HG03469 (cell line): Measurements from ENCODE around the gene PDLIM1.

Experiments
- ATAC-seq: cut with Tn5 transposase; IDR thresholded peaks from one replicate; pipeline ENCODE4 v1.9.1; 2021; ENCODE audit warnings: mild to moderate bottlenecking, moderate library complexity, moderate number of reproducible peaks; ENCODE audit not compliant: unreplicated experiment

PDLIM1 gene, protein sequence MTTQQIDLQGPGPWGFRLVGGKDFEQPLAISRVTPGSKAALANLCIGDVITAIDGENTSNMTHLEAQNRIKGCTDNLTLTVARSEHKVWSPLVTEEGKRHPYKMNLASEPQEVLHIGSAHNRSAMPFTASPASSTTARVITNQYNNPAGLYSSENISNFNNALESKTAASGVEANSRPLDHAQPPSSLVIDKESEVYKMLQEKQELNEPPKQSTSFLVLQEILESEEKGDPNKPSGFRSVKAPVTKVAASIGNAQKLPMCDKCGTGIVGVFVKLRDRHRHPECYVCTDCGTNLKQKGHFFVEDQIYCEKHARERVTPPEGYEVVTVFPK

DNA sequence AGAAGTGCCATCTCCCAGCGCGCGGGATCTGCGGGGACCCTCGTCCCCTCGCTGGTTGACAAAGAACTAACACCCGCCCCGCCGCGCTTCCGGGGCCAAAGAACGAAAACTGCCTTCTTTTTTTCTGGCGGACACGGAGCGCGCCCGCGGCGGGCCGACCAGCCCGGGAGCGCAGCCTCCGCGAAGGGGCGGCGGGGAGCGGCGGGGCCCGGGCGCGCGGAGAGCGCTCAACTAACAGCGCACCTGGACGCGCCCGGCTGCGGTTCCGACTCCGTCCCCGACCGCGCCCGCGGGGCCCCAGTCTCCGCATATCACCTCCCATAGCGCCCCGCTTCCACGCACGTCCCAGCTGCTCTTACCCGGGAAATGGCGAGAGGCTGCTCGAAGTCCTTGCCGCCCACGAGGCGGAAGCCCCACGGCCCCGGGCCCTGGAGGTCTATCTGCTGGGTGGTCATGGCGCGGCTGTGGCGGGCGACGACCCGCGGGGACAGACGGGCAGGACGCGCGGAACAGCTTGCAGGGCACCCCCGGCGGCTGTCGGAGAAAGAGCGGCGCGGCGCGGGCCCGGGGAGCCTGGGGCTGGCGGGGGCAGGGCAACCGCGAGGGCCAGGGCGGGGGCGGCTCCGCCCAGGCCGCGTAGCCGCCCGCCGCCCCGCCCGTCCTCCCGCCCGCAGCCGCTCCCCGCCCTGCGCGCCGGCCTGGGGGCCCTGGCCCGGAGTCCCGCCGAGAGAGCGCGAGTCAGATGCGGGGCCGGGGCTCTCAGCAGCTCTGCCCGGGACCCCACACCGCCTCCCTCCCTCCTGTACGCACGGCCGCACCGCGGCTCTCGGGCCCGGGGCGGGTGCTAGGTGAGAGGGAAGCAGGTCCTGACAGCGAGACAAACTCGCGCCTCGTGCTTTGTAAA is at the start of gene PDLIM1:
Gene PDLIM1, minus strand, starts transcription at position 543 of the 904 bp plus-strand sequence. Its CDS starts 88 bp downstream, at position 455.
- ATAC-seq: no peak

- no peak for ATAC-seq
Measured at GRCh38 chr10:95339863-95340262, 49.1 kb upstream of the PDLIM1 start.

DNA sequence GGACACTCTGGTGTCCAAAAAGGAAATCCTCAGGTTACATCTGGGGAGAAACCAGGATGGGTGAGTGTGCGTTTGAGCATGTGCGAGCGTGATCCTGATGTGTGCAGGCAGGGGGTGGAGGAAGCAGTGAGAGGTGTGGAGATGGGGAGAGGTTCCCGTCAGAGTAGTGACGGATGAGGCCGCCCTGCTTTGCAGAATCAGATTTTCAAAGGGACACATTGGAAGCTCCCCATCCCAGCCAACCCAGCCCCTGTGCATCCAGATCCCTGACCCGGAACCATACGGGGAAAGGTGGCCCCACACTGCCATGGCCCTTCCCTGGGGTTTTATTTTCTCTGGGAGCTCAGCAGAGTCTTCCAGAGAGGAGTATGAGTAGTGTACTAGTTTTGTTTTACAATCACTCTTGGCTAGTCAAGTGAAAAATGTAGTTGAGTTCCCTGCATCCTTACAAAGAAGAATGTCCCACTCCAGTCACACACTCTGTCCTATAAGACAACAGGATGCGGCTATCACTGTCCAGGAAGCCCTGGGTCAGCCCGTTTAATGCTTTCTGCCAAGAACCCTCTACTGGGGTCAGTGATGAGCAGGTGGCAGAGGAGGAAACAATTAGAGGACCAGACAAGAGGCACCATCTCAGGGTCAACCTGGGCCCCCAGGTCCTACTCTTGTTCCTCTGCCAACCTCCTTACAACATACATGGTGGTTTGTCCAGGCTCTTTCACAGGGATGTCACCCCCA is 46.8 kb upstream of the PDLIM1 start:
- ATAC-seq: no peak

DNA sequence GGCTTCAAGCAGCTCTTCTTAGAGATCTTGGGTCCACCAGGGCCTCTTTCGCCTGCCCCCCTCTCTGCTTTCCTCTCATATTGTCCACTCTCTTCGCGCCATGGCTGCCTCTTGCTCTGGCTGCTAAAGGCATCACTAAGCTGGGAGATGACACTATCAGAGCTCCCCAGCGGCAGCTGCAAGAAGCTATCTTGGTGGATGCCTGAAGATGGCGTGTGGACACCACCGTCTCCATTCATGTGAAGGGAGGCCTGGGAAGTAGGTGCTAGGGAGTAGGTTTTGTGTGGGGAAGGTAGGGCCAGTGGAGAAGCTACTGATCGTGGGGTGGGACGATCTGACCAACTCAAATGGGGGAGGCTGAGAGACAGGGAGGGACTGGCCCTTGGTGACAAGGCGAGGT is 45.9 kb upstream of the PDLIM1 start:
- no peak for ATAC-seq

DNA sequence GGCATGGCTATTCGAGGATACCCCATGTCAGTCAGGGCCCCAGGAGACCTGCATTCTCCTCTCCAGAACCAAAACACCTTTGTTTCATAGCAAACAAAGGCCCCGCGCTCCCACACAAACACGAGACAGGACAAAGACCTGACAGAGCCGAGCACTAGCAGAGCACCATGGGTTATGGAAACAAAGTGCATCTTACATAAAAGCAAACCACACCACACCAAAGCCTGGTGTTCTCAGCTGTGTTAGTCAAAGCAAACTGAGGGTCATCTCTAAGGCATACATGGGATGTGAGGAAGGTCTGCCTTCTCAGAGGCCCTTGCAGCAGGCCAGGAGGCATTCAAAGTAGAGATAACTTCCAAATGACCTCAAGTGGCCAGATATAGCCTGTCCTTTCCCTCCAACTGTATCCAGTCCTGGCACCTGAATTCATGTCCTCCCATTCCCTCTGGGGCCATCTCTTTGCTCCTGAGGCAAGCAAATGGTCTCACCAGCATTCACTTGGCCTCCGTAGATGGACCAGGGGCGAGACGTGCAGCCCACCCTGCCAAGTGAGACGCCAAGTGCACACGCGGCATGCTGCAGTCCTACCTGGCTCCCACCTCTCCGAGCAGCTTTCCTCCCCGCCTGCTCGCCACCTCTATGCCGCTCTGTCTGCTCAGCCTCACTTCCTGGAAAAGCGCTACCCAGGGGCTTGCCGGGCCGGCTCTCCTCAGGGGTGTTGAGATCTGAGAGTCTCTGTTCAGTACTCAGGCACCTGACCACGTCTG is 45.3 kb upstream of the PDLIM1 start:
- no peak for ATAC-seq

DNA sequence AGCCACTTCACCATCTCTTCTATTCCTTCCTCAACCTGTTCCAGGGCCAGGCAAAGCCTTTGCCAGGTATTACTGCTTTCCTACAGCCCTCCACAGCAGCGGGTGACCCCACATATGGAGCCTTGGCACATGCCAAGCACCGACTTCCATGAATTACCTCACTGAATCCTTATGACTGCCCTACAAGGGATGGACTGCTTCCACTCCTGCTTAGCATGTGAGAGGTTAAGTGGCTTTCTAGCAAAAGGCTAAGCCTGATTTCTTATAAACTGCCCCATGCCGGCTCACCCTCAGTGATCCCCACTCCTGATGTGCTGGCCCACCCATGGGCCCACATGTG is 44.0 kb upstream of the PDLIM1 start:
- no peak for ATAC-seq

DNA sequence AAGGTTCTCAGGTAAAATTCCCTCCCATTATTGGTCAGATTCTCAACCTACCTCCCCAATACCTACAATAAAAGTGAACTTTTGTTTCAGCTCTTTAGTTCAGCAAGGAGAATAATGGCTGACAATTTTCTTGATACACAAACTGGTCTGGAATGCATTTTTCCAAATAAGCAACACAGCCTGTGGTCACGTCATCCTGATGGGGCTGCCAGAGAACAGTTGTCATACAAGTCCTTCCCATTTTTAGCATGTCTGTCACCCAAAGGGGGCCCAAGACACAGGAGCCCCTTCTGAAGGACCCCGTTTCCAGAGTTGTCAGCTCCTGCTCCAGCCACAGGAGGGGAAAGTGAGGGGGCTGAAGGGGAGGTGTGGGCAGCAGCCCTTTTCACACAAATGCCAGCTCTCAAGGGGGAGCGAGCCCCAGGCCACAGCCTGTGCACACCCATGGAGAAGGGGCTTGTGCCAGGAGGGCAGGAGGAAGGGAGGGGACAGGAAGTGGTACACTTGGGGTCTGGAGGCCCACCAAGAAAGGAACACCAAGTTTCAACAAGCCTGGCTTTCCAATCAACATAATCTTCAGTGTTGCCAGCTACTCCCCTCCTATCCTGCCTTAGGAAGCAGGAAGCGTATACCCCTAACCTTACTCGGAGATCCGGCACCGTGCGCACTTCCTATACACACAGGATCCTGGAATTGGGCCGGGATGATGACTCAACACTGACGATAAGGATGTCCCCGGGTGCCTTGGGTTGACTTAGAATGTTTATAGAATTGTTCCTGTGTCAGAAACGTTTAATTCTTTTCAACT is 43.4 kb upstream of the PDLIM1 start:
- ATAC-seq: no peak

- no peak for ATAC-seq
Measured at GRCh38 chr10:95332666-95333249, 42.0 kb upstream of the PDLIM1 start.

- ATAC-seq: no peak
Measured at GRCh38 chr10:95331596-95332130, 40.9 kb upstream of the PDLIM1 start.

GRCh38 chr10:95330966-95331453 is 40.2 kb upstream of the PDLIM1 start:
- ATAC-seq: no peak

GRCh38 chr10:95329296-95329695 is 38.5 kb upstream of the PDLIM1 start:
- no peak for ATAC-seq

DNA sequence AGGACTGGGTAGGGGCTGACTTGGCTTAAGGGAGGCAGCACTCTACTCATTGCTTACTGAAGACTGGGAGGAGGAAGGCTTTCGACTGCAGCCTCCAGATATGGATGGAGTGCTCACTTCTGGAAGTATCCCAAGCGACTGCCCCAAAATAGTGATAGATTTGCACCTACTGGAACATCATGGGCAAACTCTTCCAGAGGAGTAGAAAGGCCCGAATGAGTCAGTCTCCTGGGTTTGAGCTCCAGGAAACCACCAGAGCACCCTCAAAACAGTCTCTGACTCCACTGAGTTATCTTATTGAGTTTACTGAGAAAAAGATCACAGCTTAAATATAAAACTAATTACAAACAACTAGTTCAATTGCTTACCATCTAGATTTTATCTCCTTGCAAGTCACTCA is 37.2 kb upstream of the PDLIM1 start:
- ATAC-seq: no peak

- ATAC-seq: no peak
Measured at GRCh38 chr10:95327367-95327766, 36.6 kb upstream of the PDLIM1 start.

GRCh38 chr10:95326396-95326795 is 35.6 kb upstream of the PDLIM1 start:
- no peak for ATAC-seq

GRCh38 chr10:95325863-95326262 is 35.1 kb upstream of the PDLIM1 start:
- no peak for ATAC-seq

GRCh38 chr10:95324436-95325268 is 33.8 kb upstream of the PDLIM1 start:
- ATAC-seq: no peak

GRCh38 chr10:95321554-95322301 is 30.9 kb upstream of the PDLIM1 start:
- no peak for ATAC-seq
